CD4-positive, alpha-beta T cell treated with Interferon alpha-2 for 1 hour (primary cell): Measurements from ENCODE around the gene PRDX3.
A peak's percentile ranks its signal among the peaks of the same experiment; 100 is the strongest.
"Not testable (repeated sequence)": the region's sequence is repeated elsewhere in the genome, so short reads cannot be mapped to it uniquely, and the experiment has no call there.

ENCODE experiments used
- DNase-seq, 2 donors: peaks; one replicate each; pipeline ENCODE4 v3.0.0-alpha.2; 2020 to 2022

The PRDX3 gene

DNA sequence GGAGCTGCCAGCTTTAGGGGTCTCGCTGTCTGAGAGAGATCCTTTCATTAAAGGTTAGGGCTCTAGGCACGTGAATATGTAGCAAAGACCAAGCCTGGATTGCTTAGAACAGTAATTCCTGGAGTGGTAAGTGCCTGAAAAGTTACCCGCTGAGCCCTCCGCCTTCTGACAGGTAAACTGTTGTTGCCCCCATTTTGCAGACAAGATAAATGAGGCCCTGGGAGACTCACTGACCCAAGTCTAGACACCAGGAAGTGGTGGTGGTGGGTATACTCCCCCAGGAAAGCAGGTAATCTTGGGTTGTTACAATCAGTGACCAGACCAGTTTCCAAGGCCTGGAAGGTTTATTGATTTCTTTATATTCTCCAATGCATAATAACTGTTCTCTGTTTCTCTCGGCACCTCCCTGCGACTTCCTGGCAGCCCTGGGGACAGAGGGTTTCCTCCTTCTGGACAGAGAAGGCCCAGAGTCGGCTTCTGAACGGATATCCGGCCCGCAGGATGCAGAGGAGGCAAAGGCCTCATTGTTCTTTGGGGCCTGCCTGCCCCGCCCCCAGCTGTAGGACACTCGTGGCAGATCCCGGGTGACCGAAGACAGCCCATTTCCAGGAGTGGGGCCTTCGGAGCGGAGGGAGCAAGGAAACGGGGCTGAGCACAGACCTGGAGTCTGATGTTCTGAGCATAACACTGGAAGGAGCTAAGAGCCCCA lies 27.4 kb upstream of the PRDX3 start:
- DNase-seq: peak; percentile 25 to 51

GRCh38 chr10:119203006-119203405 lies 24.4 kb upstream of the PRDX3 start:
- no peak for DNase-seq

- DNase-seq: no peak
Observed at GRCh38 chr10:119201233-119201632, 22.6 kb upstream of the PRDX3 start.

DNA sequence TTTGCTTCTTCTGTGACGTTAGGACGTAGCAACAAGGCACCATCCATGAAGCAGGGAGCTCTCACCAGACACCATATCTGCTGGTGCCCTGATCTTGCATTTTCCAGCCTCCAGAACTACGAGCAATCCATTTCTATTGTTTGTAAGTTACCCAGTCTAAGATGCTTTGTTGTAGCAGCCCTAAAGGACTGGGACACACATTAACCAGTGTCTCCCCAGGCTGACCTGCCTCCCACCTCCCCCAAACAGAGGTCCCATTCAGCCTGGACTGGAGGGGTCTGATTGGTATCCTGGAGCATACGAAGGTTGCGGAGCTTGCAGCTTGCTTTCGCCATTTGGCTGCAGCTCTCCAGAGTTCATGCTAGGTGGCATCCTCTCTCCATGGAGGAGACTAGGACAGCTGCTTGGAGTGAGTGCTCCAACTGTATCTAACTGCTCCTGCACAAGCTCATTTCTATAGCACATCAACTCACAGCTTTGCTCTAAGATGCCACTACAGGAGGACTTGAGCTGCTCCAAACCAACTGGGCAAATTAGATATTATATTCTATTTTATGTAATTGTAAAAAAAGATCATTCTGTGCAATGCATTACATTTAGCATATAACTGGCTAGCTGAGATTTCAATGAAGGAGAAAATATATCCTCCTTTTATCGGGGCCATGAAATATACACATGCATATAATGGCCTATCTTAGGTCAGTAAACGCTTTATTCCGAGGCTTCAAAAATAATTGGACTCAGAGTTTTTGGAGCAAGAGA lies 20.8 kb upstream of the PRDX3 start:
- DNase-seq: peak; percentile 57 to 66

GRCh38 chr10:119198438-119198837 lies 19.8 kb upstream of the PRDX3 start:
- peak in 1 of 2 donors; percentile 39 for DNase-seq

GRCh38 chr10:119197921-119198320 lies 19.3 kb upstream of the PRDX3 start:
- no peak for DNase-seq

GRCh38 chr10:119191881-119192280 lies 13.3 kb upstream of the PRDX3 start:
- no peak for DNase-seq

DNA sequence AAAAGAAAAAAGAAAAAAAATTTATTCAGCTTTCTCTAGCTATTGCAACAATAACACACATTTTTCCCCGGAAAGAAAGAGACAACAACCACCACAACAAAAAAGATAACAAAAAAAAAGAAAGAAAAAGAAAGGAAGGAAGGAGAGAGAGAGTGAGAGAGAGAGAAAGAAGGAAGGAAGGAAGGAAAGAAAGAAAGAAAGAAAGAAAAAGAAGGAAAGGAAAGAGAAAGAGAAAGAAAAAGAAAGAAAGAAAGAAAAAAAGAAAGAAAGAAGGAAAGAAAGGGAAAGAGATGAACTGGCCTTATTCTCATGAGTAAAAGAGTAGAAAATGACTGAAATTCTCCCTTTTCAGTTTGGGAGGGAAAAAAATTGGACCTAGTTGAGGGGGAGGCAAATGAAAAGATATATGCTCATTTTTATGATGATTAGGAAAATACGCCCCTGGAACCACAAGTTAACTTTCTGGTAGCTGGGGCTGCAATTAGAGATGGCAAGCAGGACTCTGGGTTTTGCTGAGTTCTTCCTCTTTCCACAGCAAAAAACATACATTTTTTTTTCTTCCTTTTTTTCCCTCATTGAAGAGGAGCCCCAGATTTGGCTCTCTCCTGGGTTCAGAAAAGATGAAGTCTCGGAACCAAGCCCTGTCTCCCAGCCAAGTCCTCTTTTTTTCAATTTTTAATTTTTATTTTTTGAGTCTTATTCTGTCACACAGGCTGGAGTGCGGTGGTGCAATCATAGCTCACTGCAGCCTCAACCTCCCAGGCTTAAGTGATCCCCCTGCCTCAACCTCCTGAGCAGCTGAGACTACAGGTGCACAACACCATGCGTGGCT lies 12.6 kb upstream of the PRDX3 start:
- no peak for DNase-seq

GRCh38 chr10:119190353-119190752 lies 11.7 kb upstream of the PRDX3 start:
- no peak for DNase-seq

DNA sequence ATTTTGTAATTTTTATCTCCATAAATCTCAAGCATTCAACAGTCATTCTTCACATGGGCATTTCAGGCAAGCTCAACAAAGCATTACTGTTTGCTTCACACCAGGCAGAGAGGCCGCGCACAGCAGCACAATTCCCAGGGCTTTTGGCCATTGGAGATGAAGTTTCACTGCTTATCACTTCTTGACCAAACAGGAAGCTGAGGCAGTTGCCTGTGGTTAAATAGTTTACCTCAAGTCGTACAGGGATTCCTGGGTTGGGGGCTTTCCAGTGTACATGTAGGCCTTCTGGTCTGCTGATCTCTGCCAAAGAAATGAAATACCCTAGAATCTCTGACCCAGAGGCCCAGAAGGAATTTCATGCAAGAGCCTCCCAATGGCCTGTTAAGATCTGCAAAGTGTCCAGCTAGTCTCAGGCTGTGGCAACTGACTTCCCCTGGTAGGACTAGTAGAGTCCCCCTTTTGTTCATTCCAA lies 11.2 kb upstream of the PRDX3 start:
- no peak for DNase-seq

DNA sequence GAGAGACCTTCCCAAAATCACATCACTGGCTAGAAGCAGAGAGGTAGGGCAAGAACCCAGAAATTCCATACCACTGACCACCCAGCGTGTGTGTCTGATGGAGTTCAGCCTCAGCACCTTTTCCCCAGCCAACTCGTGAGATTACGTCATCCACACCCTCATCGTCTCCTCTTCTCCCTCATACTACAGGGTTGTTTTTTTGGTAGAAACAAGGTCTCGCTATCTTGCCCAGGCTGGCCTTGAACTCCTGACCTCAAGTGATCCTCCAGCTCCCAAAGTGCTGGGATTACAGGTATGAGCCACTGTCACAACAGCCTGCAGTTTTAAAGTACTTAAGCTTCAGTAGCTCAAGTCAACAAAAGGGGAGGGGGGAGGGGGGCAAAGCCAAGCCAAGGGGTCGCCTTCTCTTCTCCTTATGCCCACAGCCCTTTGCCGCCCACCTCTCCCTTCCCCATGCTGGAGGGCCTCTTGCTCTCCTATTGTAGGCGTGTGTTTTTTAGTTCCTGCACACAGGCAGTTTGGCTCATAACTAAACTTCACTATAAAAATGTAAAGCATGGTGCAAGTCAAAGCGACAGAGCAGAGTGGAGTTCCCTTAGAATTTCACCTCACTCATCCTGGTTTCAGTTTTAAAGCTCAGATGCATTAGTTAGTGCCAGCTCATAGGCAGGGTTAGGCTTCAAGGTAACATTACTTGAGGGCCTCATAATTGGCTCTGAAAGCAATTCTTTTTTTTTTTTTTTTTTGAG lies 5.2 kb upstream of the PRDX3 start:
- no peak for DNase-seq

GRCh38 chr10:119180850-119181400 lies 2.3 kb upstream of the PRDX3 start:
- not testable (repeated sequence) for DNase-seq

DNA sequence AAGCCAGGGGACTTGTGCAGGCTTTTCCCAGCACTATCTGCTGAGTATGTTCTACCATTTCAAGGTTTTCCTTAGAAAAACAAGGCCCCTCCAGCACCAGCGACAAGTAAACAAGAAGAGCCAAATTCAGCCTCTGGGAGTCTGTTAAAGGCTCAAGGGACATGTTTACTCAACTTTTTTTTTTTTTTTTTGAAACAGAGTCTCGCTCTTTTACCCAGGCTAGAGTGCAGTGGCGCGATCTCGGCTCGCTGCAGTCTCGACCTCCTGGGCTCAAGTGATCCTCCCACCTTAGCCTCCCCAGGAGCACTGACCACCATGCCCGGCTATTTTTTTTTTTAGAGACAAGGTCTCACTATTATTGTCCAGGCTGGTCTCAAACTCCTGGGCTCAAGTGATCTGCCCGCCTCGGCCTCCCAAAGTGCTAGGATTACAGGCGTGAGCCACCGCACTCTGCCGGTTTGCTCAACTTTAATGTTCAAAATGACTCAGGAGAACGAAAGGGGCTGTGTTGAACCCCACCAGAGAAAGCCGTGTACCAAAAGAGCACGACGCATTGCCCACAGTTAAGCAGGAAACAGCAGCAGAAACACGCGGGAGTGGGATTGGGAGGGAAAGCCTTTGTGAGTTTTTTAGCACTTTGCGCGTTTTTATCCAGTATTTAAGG lies 772 bp downstream of the PRDX3 start:
- DNase-seq: no peak

GRCh38 chr10:119176166-119176565 lies 2.4 kb downstream of the PRDX3 start:
- DNase-seq: no peak

GRCh38 chr10:119174109-119174508 lies 4.5 kb downstream of the PRDX3 start:
- DNase-seq: no peak

GRCh38 chr10:119167041-119167440 lies 11.6 kb downstream of the PRDX3 start:
- no peak for DNase-seq

DNA sequence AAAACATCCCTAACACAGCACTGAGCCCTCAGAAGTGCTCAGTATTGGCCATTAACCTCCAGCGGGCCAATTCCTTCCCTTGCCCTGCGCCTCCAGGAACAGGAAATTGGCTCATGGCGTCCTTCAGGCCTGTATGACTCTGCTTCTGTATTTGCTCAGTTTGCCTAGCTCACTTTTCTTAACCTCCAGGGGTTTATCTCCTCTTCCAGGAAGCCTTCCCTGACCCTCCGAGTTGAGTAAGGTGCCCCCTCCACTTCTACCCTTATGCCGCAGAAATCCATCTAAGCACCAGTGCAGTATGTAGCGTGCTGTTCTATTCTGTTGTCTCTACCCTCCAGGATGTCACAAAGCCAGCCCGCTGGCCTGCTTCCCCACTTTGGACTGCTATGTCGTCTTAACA lies 12.0 kb downstream of the PRDX3 start:
- DNase-seq: no peak

DNA sequence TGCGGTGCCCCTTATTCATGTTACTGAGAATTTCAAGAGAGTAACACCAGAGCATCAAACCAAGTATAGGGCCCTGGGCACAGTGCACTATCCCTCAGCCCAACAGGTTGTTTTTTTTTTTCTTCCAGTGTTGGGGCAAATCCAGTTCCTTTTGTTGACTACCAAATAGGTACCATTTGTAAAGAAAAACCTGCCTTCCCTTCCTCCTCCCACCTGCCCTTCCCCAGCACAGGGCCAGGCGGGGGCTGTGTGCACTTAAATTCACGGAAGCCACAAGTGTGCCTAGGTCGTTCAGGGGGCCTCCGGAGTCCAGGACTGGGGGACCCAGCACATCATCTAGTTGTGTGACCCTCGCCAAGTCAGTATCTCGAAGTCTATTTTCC lies 12.5 kb downstream of the PRDX3 start:
- DNase-seq: no peak

GRCh38 chr10:119165171-119166117 lies 13.2 kb downstream of the PRDX3 start, which contains the start of gene SFXN4:
Gene SFXN4 (minus strand): TSS chr10:119165714. CDS start chr10:119165647, 67 bp downstream.
- peak; percentile 72 to 84 for DNase-seq

GRCh38 chr10:119162452-119163092 lies 16.0 kb downstream of the PRDX3 start:
- no peak for DNase-seq
